ENCODE results near the gene MAML3. TPM values are rescaled to one million over a fixed set of nuclear protein-coding genes. Genes with fewer than 3 reads are reported as not detected.

MAML3 gene
- total RNA-seq, 1 donor from 2014 or later: 0.43 TPM

DNA sequence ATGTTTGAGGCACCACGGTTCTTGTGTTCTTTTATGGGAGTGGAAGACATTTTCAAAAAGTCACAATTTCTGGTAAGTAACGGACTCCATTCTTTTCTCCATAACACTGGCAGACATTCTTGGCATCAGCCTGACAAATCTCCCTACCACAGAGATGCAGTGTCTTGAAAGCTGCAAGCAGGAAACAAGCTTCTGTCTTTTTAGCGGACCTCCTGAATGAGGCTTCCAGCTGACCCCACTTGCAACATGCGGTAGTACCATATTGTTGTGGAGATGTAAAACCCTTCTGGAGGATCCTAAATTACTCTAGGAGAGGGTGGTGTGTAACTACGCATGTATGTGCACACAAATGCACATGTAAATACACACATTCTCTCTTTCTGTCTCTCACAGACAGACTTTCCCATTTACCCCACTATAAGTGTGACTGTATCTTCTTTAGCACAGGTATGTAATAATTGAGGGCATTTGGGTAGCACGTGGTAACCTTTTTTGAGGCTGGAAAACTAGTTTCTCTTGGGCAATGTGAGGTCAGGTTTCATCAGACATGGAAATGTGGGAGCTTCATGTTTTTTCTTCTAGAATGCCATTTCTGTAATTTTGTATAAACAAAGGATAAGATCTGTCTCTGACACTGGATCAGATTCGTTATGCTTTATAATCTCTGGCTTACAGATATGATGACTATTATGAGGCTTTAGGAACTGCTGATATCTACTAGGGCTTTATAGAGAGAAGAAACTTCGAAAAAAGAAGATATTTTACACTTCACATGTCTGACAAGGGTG is 358.3 kb downstream of the MAML3 start:
- DNase-seq (ENCODE audit: low read depth): no peak

DNA sequence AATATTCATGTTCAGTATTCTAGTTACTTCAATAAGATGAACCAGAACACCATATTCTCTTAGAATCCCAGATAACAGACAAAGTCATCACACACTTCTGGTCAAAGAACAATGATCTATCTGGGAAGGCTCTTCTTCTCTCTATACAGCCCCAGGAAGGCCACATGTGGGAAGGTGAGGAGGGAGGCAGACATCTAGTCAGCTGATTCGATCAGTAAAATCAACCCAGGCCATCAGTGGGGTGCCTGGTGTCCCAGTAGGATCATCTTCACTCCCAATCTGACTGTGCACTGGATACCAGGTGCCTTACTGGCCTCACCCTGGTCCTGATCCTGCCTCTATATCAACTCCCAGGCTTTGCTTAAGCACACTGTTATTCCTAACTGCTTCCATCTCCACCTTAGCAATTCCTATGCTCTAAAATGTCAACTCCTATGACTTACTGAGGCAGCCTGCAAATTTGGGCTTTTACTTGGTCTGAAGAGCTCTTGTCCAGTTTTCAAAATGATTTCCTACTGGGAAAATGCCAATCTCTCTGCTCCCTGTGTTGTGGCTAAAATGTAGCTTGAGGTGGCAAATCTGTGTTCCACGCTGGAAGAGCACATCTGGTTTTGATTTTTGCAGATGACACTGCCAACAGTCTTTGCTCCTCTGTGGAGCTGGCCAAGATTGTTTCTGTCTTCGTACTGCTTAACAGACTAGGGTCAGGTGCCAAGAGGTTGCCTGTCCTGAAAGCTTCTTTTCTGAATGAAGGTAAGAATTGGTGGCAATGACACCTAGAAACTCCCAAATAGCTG is 359.6 kb downstream of the MAML3 start:
- DNase-seq (ENCODE audit: low read depth): no peak

GRCh38 chr4:139791681-139792080 is 362.3 kb downstream of the MAML3 start:
- peak; percentile 54 for DNase-seq (ENCODE audit: low read depth)

- DNase-seq (ENCODE audit: low read depth): no peak
Observed at GRCh38 chr4:139790291-139790690, 363.7 kb downstream of the MAML3 start.

DNA sequence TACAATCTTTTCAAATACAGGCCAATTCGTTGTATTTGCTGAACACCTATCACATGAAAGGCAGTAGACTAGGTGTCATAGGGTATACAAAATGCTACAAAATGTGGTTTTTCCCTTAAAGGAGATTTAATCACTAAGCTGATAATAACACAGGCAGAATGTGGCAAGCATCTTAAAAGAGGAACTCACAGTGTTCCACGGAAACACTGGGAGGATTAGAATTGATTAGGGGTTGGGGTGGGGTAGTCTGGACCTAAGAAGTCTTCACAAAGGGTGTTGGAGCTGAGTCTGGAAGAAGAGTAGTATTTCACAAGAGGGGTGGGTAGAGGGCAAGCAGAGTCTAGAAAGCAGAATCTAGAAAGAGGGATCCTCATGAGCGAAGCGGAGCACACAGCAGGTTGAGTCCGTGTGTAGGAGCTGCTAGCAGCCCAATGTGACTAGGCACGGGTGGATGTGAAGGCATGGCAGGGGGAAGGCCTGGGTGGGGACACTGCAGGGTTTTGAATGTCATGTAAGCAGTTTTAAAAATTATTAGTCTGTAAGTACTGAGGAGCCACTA is 364.8 kb downstream of the MAML3 start:
- no peak for DNase-seq (ENCODE audit: low read depth)

- DNase-seq (ENCODE audit: low read depth): no peak
Observed at GRCh38 chr4:139786494-139787354, 367.3 kb downstream of the MAML3 start.

- DNase-seq (ENCODE audit: low read depth): no peak
Observed at GRCh38 chr4:139785356-139785755, 368.6 kb downstream of the MAML3 start.

- DNase-seq (ENCODE audit: low read depth): no peak
Observed at GRCh38 chr4:139783741-139784484, 370.1 kb downstream of the MAML3 start.

DNA sequence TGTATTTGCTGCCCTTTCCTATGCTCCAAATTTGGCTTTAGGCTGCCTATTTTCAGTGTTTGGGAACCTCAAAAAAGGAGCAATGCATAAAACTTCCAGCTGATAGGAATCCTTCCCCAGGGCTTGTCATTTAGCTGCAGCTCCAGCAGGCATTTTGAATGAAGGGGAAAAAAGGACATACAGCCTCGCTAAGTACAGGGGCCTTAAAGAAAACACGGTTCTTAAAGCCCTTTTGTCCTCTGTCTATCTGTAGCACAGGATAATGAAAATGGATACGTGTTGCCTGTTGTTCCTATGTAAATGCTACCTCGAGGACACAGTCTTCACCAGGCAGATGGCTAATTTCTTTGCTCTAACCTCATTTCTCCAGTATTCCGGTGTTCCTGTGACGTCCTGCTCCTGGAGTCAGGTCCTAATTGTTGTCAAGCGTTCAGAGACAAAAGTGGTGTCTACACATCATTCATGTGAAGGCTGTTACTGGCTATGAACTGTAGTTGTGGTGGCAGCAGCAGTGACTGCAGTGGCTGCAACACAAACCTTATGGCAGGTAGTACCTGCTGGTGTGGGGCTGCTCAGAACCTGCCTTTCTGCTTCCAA is 371.0 kb downstream of the MAML3 start:
- no peak for DNase-seq (ENCODE audit: low read depth)

GRCh38 chr4:139781066-139781465 is 372.9 kb downstream of the MAML3 start:
- no peak for DNase-seq (ENCODE audit: low read depth)

GRCh38 chr4:139779691-139780090 is 374.3 kb downstream of the MAML3 start:
- DNase-seq (ENCODE audit: low read depth): no peak

DNA sequence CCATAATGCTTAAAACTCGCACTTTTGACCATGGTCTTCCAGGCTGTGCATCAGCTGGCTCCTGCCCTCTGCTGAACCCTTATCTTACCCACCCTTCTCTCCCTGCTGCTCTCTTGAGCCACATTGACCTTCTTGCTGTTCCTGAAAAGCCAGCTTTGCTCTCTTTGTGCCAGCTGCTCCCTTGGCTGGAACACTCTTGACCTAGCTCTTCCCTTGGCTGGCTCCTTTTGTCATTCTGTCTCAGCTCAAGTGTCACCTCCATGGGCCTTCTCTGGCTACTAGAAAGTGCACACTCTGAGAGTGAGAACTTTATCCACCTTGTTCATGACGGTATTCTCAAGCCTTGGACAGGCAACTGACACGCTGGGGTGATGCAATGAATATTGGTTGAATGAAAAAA is 376.2 kb downstream of the MAML3 start:
- DNase-seq (ENCODE audit: low read depth): peak; percentile 48

GRCh38 chr4:139776235-139776634 is 377.7 kb downstream of the MAML3 start:
- DNase-seq (ENCODE audit: low read depth): no peak

DNA sequence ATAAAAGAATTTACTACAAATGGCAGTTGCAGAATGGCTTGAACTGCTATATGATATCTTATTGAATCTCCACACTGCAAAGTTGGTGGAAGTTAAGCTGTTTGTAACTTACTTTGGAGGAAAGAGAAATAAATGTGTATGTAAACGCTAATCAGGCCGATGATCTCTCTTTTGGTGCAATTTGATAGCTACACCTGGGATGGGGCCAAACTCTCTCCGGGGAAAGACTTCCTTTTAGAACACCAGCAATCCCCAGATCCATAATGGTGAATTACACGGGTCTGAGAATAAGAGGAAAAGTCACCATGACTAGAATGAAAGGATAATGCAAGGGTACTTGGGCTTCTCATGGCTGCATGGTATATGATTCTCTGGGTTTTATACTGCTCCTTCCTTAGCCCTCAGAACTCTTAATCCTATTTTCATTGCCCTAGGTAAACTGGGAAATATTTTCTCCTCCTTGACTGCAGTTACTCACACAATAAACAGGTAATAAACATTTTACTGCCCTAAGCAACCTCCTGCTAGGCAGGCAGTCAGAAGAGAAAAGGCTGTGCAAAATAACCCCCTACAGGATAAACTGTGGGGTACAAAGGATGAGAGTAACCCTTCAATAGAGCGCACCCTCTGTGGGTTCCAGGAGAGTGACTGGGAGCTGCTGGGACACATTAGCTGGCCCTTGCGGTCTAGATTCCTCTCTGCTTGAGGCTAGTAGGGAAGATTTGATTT is 379.1 kb downstream of the MAML3 start:
- DNase-seq (ENCODE audit: low read depth): no peak

GRCh38 chr4:139773560-139774318 is 380.2 kb downstream of the MAML3 start:
- DNase-seq (ENCODE audit: low read depth): no peak

- peak; percentile 84 for DNase-seq (ENCODE audit: low read depth)
Observed at GRCh38 chr4:139770361-139770760, 383.6 kb downstream of the MAML3 start.

DNA sequence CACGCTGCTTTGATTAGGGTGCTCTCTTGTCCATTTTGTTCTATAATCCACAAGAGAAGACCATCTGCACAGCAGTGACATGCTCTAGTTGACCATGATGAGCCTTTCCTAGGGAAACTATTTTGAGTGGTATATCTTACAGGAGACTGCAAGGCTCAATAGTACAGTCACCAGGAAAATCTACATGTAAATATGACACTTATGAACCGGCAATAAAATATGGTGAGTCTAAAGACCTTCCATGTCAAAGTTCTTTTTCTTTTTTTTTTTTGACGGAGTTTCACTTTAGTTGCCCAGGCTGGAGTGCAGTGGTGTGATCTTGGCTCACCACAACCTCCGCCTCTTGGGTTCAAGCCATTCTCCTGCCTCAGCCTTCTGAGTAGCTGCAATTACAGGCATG is 384.6 kb downstream of the MAML3 start:
- DNase-seq (ENCODE audit: low read depth): no peak

DNA sequence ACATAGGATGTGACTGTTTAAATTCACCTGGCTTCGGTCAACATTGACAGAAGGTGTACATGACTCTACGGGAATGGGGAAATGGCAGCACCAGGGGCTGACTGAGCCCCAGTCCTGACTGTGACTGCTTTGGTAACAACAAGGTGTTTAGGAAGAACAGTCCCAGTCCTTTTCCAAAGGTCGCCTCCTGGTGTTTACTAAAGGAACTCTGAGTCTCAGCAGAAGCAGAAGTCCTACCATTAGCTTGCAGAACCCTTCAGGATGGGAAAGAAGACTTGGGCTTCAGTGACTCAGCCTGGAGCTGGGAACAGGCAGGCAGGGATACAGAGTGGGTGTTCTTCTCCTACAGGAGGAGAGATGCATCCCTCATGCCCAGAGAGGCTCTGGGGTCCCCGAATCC is 385.1 kb downstream of the MAML3 start:
- no peak for DNase-seq (ENCODE audit: low read depth)

DNA sequence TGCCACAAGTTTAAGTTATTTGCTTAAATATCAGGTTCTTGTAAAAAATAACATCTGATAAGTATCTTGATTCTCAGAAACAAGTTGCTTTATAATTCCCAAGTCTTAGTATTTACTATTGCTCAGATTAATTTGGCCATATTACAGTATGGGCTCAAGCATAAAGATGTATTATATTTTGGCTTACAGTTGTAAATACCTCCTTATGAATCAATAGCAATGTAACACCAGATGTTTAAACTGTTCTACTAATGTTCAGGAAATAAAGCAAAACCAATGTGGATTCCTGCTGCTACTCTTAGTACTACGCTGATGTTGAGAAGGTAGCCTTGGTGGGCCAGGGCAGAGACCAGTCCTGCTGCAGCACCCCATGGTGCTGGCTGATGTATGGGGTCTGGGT is 385.6 kb downstream of the MAML3 start:
- no peak for DNase-seq (ENCODE audit: low read depth)
